Fibroblast of mammary gland (primary cell): Measurements from ENCODE around the gene GPRASP2.

Experiments
- DNase-seq: peaks from one replicate; pipeline ENCODE4 v3.0.0-alpha.2; 2010; ENCODE audit warnings: low read depth
- H3K4me3 ChIP-seq: 2 replicates; pipeline ENCODE4 v1.5.1; 2011; ENCODE audit warnings: low read depth, mild to moderate bottlenecking, low read length, moderate library complexity; ENCODE audit not compliant: control insufficient read depth
- CTCF ChIP-seq: conservative IDR thresholded peaks from 2 replicates; pipeline ENCODE4 v1.5.1; 2011; ENCODE audit warnings: low read depth, low read length, inconsistent platforms; ENCODE audit not compliant: control insufficient read depth, insufficient read depth

Gene GPRASP2

GRCh38 chrX:102745513-102745856 is 33.2 kb downstream of the GPRASP2 start:
- no peak for DNase-seq
- no peak for TF ChIP-seq CTCF
- peak overlapping the region; percentile 56 for H3K4me3 ChIP-seq

- H3K4me3 ChIP-seq: peak overlapping the region; percentile 56
- peak; percentile 10 for DNase-seq
Observed at GRCh38 chrX:102745857-102746584, 33.8 kb downstream of the GPRASP2 start.

GRCh38 chrX:102765217-102765616 is 53.0 kb downstream of the GPRASP2 start:
- TF ChIP-seq CTCF: no peak

More at GRCh38 chrX:102745857-102746584, 33.8 kb downstream of the GPRASP2 start:
- no peak for TF ChIP-seq CTCF

GRCh38 chrX:102765809-102766208 is 53.6 kb downstream of the GPRASP2 start:
- DNase-seq: peak; percentile 90
- no peak overlapping the region for H3K4me3 ChIP-seq
- TF ChIP-seq CTCF: no peak

More at GRCh38 chrX:102765217-102765616, 53.0 kb downstream of the GPRASP2 start:
- peak; percentile 91 for DNase-seq
- H3K4me3 ChIP-seq: no peak overlapping the region

- TF ChIP-seq CTCF: no peak
- DNase-seq: no peak
Observed at GRCh38 chrX:102767287-102767686, 55.0 kb downstream of the GPRASP2 start.

More at GRCh38 chrX:102767287-102767686, 55.0 kb downstream of the GPRASP2 start:
- H3K4me3 ChIP-seq: no peak overlapping the region
